ENCODE results near the gene FOXC2. TPM values are rescaled to one million over a fixed set of nuclear protein-coding genes. Genes with fewer than 3 reads are reported as not detected.

FOXC2 gene
- total and polyA plus RNA-seq, 2 donors (not counting 3 experiments of a cell fraction or from before 2014, with no cell fraction given), result 7.7 to 44.0 TPM

GRCh38 chr16:86579268-86580062, 12.8 kb downstream of the FOXC2 start:
- no peak for TF ChIP-seq CTCF (IDR thresholded peaks at IDR 0.05; ENCODE audit: extremely low read depth in 1 of 2, insufficient read depth in 1 of 2, low read depth in 1 of 2, low read length in 2 of 2)
- no peak for TF ChIP-seq MAX (IDR thresholded peaks at IDR 0.05; ENCODE audit: insufficient read depth, insufficient read length)
- TF ChIP-seq EZH2 (IDR thresholded peaks at IDR 0.05; ENCODE audit: borderline replicate concordance, low read depth, low read length, severe bottlenecking), result no peak
- no peak for TF ChIP-seq MYC (IDR thresholded peaks at IDR 0.05; ENCODE audit: low read depth, low read length)
- TF ChIP-seq FOS (IDR thresholded peaks at IDR 0.05; ENCODE audit: borderline replicate concordance, insufficient read depth, low read length), result no peak
- no peak for TF ChIP-seq GATA2 (IDR thresholded peaks at IDR 0.05; ENCODE audit: insufficient read depth, insufficient read length, low read depth, low read length)
- no peak for TF ChIP-seq JUN (IDR thresholded peaks at IDR 0.05; ENCODE audit: borderline replicate concordance, insufficient read depth, insufficient read length, low read depth)
- TF ChIP-seq POLR2A (IDR thresholded peaks at IDR 0.05; ENCODE audit: low read depth, low read length), result no peak
- TF ChIP-seq POLR2AphosphoS5 (IDR thresholded peaks at IDR 0.05; ENCODE audit: insufficient read depth, low read depth, low read length), result no peak
- Histone ChIP-seq H3K9ac (replicated peaks; ENCODE audit: extremely low read depth, insufficient read depth, low read length) (no peak overlapping the region), H3K36me3 (ENCODE audit: control insufficient read depth in 2 of 2, extremely low read depth in 1 of 2, insufficient read depth in 2 of 2, low read length in 2 of 2) (no peaks in the 10 kb centered on the region), H3K79me2 (ENCODE audit: control insufficient read depth, insufficient read depth, low read length) (peaks cover 31% of the 10 kb centered on the region), H3K27me3 (ENCODE audit: control insufficient read depth in 2 of 2, insufficient read depth in 2 of 2, low read length in 2 of 2) (no peaks in the 10 kb centered on the region), H4K20me1 (replicated peaks; ENCODE audit: control insufficient read depth, extremely low read depth, insufficient read depth, low read length) (no peaks in the 10 kb centered on the region), H3K4me1 (ENCODE audit: control insufficient read depth, extremely low read depth, insufficient read depth, low read length) (peaks cover 36% of the 10 kb centered on the region), H2AFZ (ENCODE audit: low read depth, low read length) (no peak overlapping the region), H3K4me3 (replicated peaks in 1 of 3; ENCODE audit: insufficient read depth in 1 of 3, low read depth in 1 of 3, low read length in 3 of 3) (no peak overlapping the region), H3K9me3 (replicated peaks; ENCODE audit: control insufficient read depth, insufficient read depth, low read length) (no peaks in the 10 kb centered on the region), H3K4me2 (ENCODE audit: insufficient read depth, low read length) (no peak overlapping the region), H3K27ac (ENCODE audit: insufficient read depth, low read depth, low read length) (no peak overlapping the region), H3K9me1 (replicated peaks; ENCODE audit: control insufficient read depth, extremely low read depth, insufficient read depth, low read length) (no peaks in the 10 kb centered on the region)
- ChIA-PET CTCF (interaction anchor here (0.9 to 1.3 kb wide), 2 partner anchors 44 to 294 kb away, joined by 3 to 4 read pairs; no protein-coding TSS in a partner anchor), POLR2A (no interaction called here)
- no TSS peak for BruUV-seq (replicated peaks)
- DNase-seq (ENCODE audit: low read depth, low spot score) (no peak), FAIRE-seq (no peak)
- dilution Hi-C loops (cut with MboI; ENCODE audit: extremely low pct_ligation_motif_present, low sequenced_read_pairs) (no loop called here), intact Hi-C loops (cut with micrococcal nuclease) (no loop called here)

Measured in endothelial cell of umbilical vein (primary cell).